ENCODE results near the gene CPNE5. TPM values are rescaled to one million over a fixed set of nuclear protein-coding genes. Genes with fewer than 3 reads are reported as not detected.

The CPNE5 gene
- total RNA-seq, 6 experiments from 2014 or later, result 0.12 to 0.84 (median 0.23) TPM

GRCh38 chr6:36830577-36830976, 8.7 kb downstream of the CPNE5 start:
- 47% methylated on average over 2 of the region's 2 CpGs for WGBS (ENCODE audit: insufficient coverage, low coverage, low lambda C conversion rate, missing lambda C conversion rate)
- intact Hi-C loops (cut with DNase I), result no loop called here
- H3K27me3 ChIP-seq, result no peaks in the 10 kb centered on the region
- H3K4me1 ChIP-seq, result peaks cover 0 to 9% (median 0%) of the 10 kb centered on the region in 4 donors
- H3K4me3 ChIP-seq, result no peak overlapping the region
- no peak for TF ChIP-seq POLR2A (IDR thresholded peaks at IDR 0.05)
- no peak for TF ChIP-seq CTCF (IDR thresholded peaks at IDR 0.05)
- no peaks in the 10 kb centered on the region for H3K9me3 ChIP-seq
- ATAC-seq (no peak), DNase-seq (no peak)
- H3K27ac ChIP-seq, result no peak overlapping the region
- no peaks in the 10 kb centered on the region for H3K36me3 ChIP-seq

GRCh38 chr6:36829919-36830544, 9.2 kb downstream of the CPNE5 start:
- H3K4me3 ChIP-seq, result no peak overlapping the region
- intact Hi-C loops (cut with DNase I), result no loop called here
- TF ChIP-seq POLR2A (IDR thresholded peaks at IDR 0.05) (no peak), CTCF (IDR thresholded peaks at IDR 0.05) (no peak)
- peak; percentile 63 to 78 (median 68) for DNase-seq
- no peaks in the 10 kb centered on the region for H3K27me3 ChIP-seq
- H3K27ac ChIP-seq, result no peak overlapping the region
- no peaks in the 10 kb centered on the region for H3K36me3 ChIP-seq
- peaks cover 0 to 9% (median 0%) of the 10 kb centered on the region in 4 donors for H3K4me1 ChIP-seq
- ATAC-seq, result peak; percentile 66 to 81 (median 74)
- WGBS (ENCODE audit: insufficient coverage, low coverage, low lambda C conversion rate, missing lambda C conversion rate), result 22% methylated on average over 11 of the region's 11 CpGs
- no peaks in the 10 kb centered on the region for H3K9me3 ChIP-seq

- H3K27me3 ChIP-seq, result no peaks in the 10 kb centered on the region
- no peaks in the 10 kb centered on the region for H3K9me3 ChIP-seq
- TF ChIP-seq POLR2A (IDR thresholded peaks at IDR 0.05), result no peak
- TF ChIP-seq CTCF (IDR thresholded peaks at IDR 0.05), result no peak
- peaks cover 0 to 9% (median 0%) of the 10 kb centered on the region in 4 donors for H3K4me1 ChIP-seq
- peak overlapping the region in 2 of 3 donors; percentile 18 to 67 for H3K27ac ChIP-seq
- H3K4me3 ChIP-seq, result no peak overlapping the region
- peak; percentile 50 to 75 (median 62) for ATAC-seq
- 41% methylated on average over 16 of the region's 19 CpGs for WGBS (ENCODE audit: insufficient coverage, low coverage, low lambda C conversion rate, missing lambda C conversion rate)
- intact Hi-C loops (cut with DNase I), result no loop called here
- no peaks in the 10 kb centered on the region for H3K36me3 ChIP-seq
- DNase-seq, result peak in 1 of 3 donors; percentile 62
These were observed 11.8 kb downstream of the CPNE5 start for GRCh38 chr6:36827261-36828079.

GRCh38 chr6:36826520-36827227, 12.6 kb downstream of the CPNE5 start:
- H3K36me3 ChIP-seq, result no peaks in the 10 kb centered on the region
- intact Hi-C loops (cut with DNase I), result no loop called here
- H3K4me3 ChIP-seq, result no peak overlapping the region
- no peak for ATAC-seq
- TF ChIP-seq POLR2A (IDR thresholded peaks at IDR 0.05) (no peak), CTCF (IDR thresholded peaks at IDR 0.05) (no peak)
- H3K9me3 ChIP-seq, result no peaks in the 10 kb centered on the region
- H3K27me3 ChIP-seq, result no peaks in the 10 kb centered on the region
- DNase-seq, result no peak
- peaks cover 0 to 9% (median 0%) of the 10 kb centered on the region in 4 donors for H3K4me1 ChIP-seq
- H3K27ac ChIP-seq, result peak overlapping the region in 2 of 3 donors; percentile 18 to 67
- 87% methylated on average over 11 of the region's 19 CpGs for WGBS (ENCODE audit: insufficient coverage, low coverage, low lambda C conversion rate, missing lambda C conversion rate)
